Measurements from ENCODE around the gene CNIH3.

CNIH3 gene

GRCh38 chr1:224749916-224750315, 133.8 kb downstream of the CNIH3 start:
- DNase-seq, result no peak

- peak; percentile 10 for DNase-seq
Observed at GRCh38 chr1:224751624-224752311, 135.7 kb downstream of the CNIH3 start.

DNA sequence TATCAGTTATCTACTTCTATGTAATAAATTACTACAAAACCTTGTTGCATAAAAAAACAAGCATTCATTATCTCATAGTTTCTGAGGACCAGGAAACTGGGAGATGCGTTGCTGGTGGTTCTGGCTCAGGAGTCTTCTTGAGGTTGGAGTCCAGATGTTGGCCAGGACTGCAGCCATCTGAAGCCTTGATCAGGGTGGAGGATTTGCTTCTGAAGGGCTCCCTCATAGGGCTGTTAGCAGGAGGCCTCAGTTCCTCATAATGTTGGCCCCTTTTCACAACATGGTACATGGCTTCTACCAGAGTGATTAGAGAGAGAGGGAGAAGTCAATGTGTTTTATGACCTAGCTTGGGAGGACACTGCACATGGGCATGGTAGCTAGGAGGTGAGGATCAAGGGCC, 137.4 kb downstream of the CNIH3 start:
- DNase-seq, result peak; percentile 13

DNA sequence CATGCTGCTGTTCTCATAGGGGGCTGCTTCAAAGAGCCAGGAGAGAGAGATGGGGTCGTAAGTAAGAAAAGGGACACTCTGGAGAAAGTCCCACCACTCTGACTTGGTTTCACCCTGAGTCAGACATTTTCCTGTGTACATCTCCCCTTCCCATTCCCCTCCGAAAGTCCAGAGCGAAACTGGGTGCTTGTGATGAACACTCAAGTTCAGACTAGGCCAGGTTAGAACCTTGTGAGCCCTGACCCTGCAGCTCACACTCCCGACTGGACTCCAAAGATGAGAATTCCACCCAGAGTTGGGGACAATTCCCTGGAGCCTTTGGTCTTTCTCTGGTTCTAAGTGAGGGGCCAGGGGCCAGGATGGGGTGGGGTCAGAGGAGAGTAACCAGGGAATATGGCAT, 139.5 kb downstream of the CNIH3 start:
- peak; percentile 27 for DNase-seq

GRCh38 chr1:224757508-224757907, 141.4 kb downstream of the CNIH3 start:
- DNase-seq, result peak; percentile 12

DNA sequence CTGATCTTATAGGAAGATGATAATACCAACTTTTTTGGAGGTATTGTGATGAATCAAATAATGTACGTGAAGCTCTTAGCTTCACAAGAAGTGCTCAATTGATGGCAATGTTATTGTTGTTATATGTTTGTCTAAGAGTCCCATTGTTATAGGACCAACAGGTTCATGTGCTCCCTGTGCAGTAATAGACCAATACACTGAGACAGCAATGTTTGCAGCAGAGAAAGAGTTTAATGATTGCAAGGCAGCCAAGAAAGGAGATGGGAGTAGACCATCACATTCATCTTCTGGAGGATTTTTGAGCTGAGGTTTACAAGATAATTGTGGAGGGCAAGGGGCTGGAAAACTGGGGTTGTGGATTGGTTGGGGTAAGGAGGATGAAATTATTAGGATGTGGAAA, 143.0 kb downstream of the CNIH3 start:
- DNase-seq, result no peak

GRCh38 chr1:224759681-224760091, 143.6 kb downstream of the CNIH3 start:
- DNase-seq, result peak; percentile 14

- peak; percentile 13 for DNase-seq
Observed at GRCh38 chr1:224760163-224760562, 144.0 kb downstream of the CNIH3 start.

GRCh38 chr1:224761245-224761644, 145.1 kb downstream of the CNIH3 start:
- DNase-seq, result no peak

DNA sequence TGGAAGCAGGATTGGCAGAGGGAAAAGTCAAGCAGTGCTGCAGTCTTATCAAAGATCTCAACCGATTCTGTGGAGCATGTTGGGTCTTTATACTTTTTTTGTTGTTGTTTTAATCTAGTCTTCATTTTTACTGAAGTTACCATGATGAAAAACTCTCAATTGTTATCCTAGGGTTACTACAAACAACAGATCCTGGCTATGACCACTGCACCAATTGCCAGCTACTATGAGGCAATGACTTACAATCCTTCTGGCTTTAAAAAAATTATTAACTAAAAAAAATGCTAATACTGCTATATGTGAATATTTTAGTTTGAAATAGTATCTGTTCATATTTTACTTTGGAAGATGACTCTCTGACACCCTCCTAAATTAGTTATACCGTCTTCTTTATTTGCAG, 145.9 kb downstream of the CNIH3 start:
- no peak for DNase-seq

GRCh38 chr1:224762701-224763100, 146.6 kb downstream of the CNIH3 start:
- peak; percentile 25 for DNase-seq

GRCh38 chr1:224763126-224763775, 147.1 kb downstream of the CNIH3 start:
- peak; percentile 23 for DNase-seq

DNA sequence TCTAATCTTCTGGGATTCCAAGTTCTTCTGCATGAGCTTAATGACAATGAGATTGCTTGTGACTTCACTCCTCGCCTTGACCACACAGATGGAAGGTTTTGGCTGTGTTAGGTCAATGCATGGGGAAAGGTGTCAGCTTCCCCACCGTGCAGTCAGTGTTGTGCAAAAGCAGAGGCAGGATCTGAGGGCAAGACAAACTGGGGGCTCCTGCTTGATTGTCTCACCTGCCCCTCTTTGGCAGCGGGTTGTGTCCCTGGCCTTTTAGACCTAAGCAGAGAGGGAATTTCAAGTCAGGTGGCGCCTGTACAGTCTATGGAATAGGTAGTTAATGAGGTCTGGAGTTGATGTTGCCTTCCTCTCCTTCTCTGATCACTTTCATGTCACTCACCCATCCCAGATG, 150.1 kb downstream of the CNIH3 start:
- DNase-seq, result peak; percentile 20

DNA sequence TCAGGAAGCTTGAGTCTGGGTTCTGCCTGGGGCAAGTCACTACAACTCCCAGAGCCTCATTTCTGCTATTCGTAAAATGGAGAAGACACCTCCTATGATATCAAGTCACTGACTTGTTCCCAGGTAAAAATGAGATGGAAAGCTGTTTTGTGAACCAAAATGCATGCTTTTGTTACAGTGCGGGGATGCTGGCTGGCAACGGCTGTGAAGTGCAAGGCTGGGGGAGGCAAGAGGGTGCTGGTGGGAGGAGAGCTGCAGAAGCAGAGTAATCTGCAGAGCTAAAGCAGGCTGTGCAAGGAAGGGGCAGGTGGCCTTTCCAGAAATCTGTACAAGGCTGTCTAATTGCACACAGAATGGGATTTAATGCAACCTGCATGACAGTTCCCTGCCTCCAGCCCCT, 150.9 kb downstream of the CNIH3 start:
- DNase-seq, result peak; percentile 30

- no peak for DNase-seq
Observed at GRCh38 chr1:224767676-224768075, 151.6 kb downstream of the CNIH3 start.

DNA sequence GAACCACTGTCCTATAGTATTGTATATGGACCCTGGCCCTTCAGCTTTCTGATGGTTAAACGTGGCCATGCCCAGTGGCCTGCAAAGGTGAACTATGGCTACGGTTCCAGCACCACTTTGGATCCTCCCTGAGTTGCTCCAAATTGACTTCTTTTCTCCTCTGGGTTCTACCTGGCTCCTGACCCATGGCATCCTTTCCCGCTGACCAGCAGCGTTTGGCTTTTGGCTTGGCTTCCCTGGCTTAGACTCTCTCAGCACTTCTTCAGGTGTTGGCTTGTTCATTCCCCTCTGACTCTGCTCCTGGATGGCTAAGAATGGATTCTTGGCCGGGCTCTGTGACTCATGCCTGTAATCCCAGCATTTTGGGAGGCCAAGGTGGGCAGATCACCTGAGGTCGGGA, 152.9 kb downstream of the CNIH3 start:
- DNase-seq, result peak; percentile 17

DNA sequence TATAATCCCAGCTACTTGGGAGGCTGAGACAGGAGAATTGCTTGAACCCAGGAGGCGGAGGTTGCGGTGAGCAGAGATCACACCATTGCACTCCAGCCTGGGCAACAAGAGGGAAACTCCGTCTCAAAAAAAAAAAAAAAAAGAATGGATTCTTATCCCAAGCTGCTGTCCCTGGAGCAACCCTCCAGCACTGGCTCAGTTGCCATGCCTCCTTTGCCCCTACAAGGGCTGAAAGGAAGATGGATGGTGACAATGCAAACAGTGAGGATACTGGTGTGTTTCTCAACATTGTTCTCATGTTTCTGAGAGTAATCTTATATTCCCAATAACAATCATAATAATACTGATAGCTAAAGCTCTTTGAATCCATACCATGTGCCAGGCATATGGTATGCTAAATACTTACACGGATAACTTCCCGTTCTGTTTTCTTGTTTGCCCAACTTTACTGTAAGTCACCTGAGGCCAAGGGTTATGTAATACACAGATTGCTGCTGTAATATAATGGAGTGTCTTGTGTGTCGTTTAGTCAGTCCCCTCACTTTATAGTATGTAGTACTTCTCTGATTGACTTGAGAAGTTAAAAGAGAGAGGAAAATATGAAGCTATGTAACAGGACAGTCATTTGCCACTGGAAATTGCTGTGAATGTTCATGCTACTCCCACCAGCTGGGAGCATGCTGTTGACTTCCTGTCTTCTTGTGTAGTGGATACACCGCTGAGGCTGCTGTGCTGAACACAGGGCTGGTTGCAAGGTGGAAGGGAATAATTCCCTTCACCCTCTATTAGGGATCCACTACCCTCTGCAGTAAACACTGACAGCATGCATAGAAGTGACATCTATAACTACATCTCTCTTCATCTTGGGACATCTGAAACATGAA, 153.6 kb downstream of the CNIH3 start:
- DNase-seq, result no peak

DNA sequence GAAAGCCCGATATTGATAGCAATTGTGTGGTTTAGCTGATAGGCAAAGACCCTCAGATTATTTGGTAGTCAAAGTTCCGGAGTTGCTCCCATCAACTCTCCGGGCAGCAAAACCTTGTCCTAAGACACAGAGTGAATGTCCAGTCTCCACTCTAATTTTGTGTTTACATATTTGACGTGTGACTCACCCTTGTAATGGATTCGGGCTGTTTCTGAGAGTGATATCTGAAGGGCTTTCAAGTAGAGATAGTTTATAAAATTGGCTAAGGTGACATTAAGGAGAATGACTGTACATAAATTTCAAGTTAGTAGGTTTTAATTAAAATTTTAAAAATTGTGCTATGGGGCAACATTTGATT, 154.2 kb downstream of the CNIH3 start:
- peak; percentile 61 for DNase-seq

GRCh38 chr1:224773646-224774045, 157.5 kb downstream of the CNIH3 start:
- DNase-seq, result no peak

- no peak for DNase-seq
Observed at GRCh38 chr1:224774378-224774777, 158.3 kb downstream of the CNIH3 start.

- DNase-seq, result no peak
Observed at GRCh38 chr1:224777180-224777579, 161.1 kb downstream of the CNIH3 start.

DNA sequence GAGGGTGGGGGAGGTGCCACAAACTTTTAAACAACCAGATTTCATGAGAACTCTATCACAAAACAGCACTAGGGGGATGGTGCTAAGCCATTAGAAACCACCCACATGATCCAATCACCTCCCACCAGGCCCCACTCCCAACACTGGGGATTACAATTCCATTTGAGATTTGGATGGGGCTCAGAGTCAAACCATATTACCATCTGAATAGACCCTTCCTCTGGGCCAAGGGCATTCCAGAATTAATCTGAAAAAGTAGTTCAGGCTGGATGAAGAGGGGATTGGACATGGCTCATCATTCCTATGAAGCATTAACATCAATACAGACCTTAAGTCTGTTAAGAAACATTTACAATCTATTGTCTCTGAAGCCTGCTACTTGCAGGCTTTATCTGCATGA, 163.4 kb downstream of the CNIH3 start:
- no peak for DNase-seq

- peak; percentile 42 for DNase-seq
Observed at GRCh38 chr1:224780736-224781135, 164.6 kb downstream of the CNIH3 start.

GRCh38 chr1:224781800-224782199, 165.7 kb downstream of the CNIH3 start:
- DNase-seq, result no peak
